Choroid plexus epithelial cell (primary cell): ENCODE data around the gene CNTN5.

ENCODE experiments used
- DNase-seq: peaks from one replicate; pipeline ENCODE4 v3.0.0-alpha.2; 2010; ENCODE audit warnings: low read depth
- H3K4me3 ChIP-seq: 2 replicates; pipeline ENCODE4 v1.5.1; 2011; ENCODE audit warnings: low read depth, mild to moderate bottlenecking, control low read depth, low read length, moderate library complexity
- CTCF ChIP-seq: conservative IDR thresholded peaks from 2 replicates; pipeline ENCODE4 v1.5.1; 2011; ENCODE audit warnings: low read depth, mild to moderate bottlenecking, control low read depth, inconsistent platforms, low read length, moderate library complexity

Gene CNTN5

DNA sequence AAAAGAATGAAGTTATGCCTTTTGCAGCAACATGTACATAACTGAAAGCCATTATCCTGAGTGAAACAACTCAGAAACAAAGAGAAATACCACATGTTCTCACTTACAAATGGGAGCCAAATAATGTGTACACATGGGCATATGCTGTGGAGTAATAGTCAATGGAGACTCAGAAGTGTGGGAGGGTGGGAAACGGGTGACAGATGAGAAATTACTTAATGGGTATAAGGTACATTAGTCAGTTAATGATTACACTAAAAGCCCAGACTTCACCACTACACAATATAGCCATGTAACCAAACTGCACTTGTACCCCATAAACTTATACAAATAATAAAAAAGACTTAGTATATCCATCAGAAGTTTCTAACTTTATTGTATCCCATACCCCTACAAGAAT lies 992.3 kb downstream of the CNTN5 start:
- no peak for DNase-seq
- no peak overlapping the region for H3K4me3 ChIP-seq
- TF ChIP-seq CTCF = no peak

GRCh38 chr11:100031973-100032372 lies 1011.2 kb downstream of the CNTN5 start:
- no peak for DNase-seq
- H3K4me3 ChIP-seq = no peak overlapping the region
- TF ChIP-seq CTCF = no peak

GRCh38 chr11:100061006-100061405 lies 1040.3 kb downstream of the CNTN5 start:
- no peak for TF ChIP-seq CTCF
- H3K4me3 ChIP-seq = no peak overlapping the region
- DNase-seq = no peak

DNA sequence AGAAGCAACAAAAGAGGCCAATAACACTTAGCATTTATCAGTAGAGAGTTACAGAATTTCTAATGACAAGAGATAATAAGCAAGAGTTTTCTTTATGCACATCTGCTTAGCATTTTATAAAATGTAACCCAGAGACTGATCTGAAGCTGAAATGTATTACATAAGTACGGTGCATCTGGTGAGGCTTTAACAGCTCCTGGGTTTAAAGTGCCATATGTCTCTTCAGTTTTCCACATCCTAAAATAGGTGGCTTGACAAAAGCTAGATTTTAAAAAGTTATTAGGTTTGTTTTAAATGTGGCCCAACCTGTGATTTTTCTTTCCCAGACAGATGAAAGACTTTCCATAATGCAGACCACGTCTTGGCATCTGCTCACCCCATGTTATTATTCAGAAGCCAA lies 1045.7 kb downstream of the CNTN5 start:
- TF ChIP-seq CTCF = no peak
- no peak for DNase-seq
- no peak overlapping the region for H3K4me3 ChIP-seq

DNA sequence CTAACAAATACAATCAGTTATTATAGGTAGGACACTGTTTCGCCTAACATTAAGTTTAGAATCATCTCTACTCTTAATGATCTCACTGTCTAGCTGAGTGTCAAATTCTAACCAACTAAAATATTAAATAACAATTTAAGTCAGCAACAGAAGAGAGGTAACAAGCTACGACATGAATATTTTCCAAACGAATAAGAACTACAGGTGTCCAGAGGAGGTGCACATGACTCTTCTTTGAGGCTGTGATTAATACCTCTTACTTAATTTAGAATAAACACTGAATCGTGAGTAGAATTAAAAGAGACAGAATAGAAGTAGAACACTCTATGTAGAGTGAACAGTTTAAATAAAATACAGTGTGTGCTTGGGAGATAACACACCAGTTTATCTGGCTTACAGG lies 1047.4 kb downstream of the CNTN5 start:
- TF ChIP-seq CTCF = no peak
- no peak for DNase-seq
- no peak overlapping the region for H3K4me3 ChIP-seq

GRCh38 chr11:100072131-100072530 lies 1051.4 kb downstream of the CNTN5 start:
- no peak overlapping the region for H3K4me3 ChIP-seq
- TF ChIP-seq CTCF = no peak
- no peak for DNase-seq

GRCh38 chr11:100080381-100080780 lies 1059.6 kb downstream of the CNTN5 start:
- no peak for TF ChIP-seq CTCF
- no peak for DNase-seq
- no peak overlapping the region for H3K4me3 ChIP-seq
